ENCODE results near the gene SLC30A7.

SLC30A7 gene

GRCh38 chr1:100989306-100990077 lies 93.6 kb downstream of the SLC30A7 start:
- DNase-seq, result no peak

DNA sequence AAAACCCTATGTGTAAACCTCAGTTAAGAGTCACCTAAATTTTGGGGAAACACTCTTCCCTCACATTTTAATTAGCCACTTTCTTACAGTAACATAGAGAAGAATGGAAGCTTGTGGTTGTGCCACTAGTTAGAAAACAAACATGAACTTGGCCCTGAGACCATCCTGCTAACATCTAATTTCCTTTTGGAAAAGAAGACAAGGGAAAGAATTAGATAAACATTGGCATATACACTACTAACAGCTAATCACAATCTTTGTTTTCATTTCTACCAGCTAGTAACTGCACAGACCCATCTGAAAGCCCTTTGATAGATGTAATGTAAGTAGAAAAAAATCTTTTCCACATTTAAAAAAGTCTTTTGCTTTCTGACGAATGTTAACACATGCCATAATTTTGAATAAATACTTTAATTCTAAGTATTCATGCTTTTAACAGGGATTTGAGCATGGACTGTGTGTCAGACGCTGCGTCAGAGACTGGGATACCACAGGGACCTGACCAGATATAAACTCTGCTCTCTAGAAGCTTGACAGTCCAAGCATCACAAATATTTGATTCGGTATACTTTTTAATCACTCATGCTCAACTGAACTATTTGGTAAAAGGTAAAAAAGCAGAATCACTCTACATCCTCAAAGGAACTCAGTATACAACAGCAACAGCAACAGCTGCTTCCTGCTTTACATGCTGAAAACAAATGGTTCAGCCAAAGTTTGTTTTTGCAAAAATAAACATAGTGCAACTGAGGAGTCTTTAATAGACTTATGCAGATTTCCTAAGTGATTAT lies 99.5 kb downstream of the SLC30A7 start:
- DNase-seq, result no peak

GRCh38 chr1:100998426-100998825 lies 102.5 kb downstream of the SLC30A7 start:
- no peak for DNase-seq

DNA sequence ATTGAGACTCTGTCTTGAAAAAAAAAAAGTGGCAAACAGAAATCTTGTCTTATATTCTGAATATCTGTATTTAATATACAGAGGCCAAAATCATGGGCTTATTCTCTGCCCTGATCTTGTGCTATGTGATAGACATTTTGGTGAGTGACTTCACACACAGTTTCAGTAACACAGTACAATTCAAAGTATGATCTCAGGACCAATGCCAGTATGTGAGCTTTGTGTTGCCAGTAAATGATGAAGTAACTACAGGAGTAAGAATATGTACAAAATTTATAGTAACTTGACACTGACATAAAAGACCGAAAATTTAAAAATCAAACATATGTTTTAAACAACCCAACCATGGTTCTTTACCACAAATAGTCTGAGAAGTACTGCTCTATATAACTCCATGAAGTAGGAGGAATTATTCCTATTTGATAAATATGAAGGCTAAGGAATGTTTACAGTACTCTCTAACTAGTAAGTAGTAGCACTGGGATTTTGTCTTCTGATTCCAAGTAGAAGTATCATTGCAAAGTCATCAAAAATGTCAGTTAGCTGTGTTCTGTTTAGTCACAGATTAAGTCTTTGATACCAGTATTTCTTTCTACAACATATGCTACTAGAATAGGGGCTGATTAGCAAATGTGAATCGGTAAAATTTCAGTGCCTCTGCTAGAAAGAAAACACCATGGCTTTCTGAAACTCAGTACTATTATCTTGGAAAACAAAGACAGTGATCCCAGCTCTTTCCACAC lies 104.4 kb downstream of the SLC30A7 start:
- no peak for DNase-seq

- no peak for DNase-seq
These were observed 106.7 kb downstream of the SLC30A7 start for GRCh38 chr1:101002551-101002950.

- no peak for DNase-seq
These were observed 107.2 kb downstream of the SLC30A7 start for GRCh38 chr1:101003012-101003650.

DNA sequence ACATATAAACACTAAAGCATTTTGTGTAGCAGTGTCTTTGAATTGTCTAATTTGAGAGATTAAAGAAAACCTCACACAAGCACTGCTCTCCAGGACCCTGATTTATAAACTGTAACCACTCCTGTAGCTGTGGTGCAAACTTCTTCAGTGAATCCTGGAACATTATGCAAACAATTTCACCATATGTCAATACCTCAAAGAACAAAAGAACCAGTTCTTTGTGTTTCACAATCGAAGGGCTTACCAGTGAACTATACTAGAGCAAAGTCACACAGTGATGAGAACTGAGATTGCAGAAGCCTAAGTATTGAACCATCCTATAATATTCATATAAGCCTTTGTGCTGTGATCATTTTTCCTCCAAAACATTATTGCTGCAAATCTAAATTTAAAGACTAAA lies 108.2 kb downstream of the SLC30A7 start:
- no peak for DNase-seq

- no peak for DNase-seq
These were observed 108.8 kb downstream of the SLC30A7 start for GRCh38 chr1:101004670-101005069.

GRCh38 chr1:101005183-101005582 lies 109.3 kb downstream of the SLC30A7 start:
- no peak for DNase-seq

- DNase-seq, result no peak
These were observed 110.0 kb downstream of the SLC30A7 start for GRCh38 chr1:101005871-101006270.

DNA sequence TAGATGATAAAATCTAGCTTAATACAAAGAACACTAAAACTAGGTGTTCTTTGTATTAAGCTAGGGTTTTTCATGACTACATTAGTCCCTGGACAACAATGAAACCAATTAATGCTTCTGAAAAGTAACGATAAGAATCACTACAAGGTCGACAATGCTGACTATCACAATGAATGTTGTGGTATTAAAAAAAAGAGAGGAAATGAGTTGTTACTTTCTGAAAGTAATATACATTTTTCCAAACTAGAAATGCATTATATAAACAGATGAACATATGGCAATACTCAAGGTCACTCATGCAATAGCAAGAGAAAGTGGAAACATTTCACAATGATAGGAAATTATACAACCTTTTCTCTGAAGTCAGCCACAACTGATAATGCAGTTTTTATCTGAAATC lies 110.7 kb downstream of the SLC30A7 start:
- DNase-seq, result no peak

GRCh38 chr1:101008229-101008834 lies 112.4 kb downstream of the SLC30A7 start:
- no peak for DNase-seq

DNA sequence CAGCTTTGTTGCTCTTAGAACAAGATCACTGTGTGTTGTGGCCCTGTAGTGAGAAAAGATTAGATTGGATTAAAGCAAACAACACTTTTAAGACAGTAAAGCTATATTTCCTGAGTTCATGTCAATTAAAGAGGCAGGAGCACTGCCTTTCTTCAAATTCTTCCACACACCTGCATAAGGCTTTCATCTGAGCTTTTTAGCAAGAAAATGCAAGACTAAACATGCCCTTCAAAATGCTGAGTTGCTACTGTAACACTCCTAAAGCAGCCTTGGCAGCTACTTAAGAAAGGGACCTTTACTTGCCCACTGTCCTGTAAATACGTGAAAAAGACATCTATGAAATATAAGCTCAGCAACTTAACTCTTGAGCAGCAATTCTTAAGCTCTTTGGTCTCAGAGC lies 117.9 kb downstream of the SLC30A7 start:
- DNase-seq, result no peak

GRCh38 chr1:101017448-101017847 lies 121.6 kb downstream of the SLC30A7 start:
- no peak for DNase-seq

GRCh38 chr1:101022294-101022693 lies 126.4 kb downstream of the SLC30A7 start:
- DNase-seq, result no peak

DNA sequence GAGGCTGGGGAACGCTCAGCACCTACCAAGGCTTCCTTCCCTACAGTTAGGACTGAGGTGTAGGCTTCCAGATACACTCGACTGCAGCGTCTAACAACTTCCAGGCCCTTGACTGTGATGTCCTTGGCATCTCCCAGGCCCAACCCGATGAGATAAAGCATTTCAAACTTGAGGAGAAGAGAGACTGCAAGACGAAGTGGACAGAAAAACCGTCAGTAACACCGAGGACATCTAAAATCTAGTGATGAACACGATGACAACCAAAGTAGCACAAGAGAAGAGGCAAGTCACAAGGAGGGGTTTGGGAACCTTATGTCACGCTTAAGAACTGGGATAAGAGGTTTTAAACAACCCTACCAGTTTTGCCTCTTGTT lies 129.4 kb downstream of the SLC30A7 start:
- DNase-seq, result no peak

DNA sequence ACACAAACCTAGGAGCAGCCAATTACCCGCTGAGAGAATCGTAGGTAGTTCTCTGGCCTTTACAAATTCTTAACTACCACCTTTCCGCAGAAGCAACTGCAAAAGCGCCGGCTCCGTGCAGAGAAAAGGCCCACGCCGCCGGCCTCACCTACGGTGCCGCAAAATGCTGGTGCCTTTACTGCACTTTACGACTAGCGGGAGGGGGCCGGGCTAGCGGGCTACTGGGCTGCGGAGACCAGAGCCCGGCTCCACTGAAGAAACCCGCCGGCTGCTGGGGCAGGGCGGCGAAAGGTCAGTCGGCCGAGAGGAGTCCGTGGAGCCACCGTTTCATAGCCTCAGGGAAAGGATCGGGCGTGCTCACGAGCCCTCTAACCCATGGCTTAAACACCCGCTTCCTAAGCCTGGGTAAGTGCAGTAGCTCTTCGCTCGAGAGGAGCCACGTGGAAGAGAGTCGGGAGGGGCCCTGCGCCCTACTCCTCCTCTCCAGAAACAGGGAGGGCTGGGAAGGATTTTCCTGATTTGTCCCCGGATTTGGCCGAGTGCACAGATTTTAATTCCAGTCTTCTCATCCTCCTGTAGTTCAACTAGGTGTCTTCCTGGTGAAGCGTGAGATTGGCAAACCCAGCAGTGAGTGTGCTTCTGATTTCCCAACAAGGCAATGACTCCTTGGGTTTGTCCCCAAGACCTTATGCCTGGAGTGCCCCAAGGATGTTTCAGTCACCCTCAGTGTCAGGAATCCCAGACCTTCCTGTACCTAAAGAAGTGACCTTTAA lies 130.0 kb downstream of the SLC30A7 start, which contains the start of gene DPH5:
TSS of gene DPH5 (minus strand) at position 128 of the 773 bp plus-strand sequence. CDS start 341 bp downstream, outside the sequence.
- peak; percentile 37 for DNase-seq

DNA sequence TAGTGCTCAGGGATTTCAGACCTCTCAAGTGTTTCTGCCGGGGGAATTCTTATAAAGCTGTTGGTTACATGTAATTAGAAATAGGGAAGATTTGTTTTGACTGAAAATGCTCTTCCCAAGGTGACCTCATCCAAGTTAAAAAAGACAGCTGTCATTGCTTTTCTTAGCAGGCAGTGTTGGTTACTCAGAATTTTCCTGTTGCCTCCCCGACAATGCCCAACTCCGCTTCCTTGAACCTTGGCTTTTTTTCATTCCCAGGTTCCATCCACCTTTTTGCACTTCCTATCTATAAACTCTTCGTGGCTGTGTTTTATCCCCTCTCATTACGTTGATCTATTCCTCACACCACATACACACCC lies 130.5 kb downstream of the SLC30A7 start:
- DNase-seq, result no peak

GRCh38 chr1:101027194-101027772 lies 131.4 kb downstream of the SLC30A7 start:
- no peak for DNase-seq

- DNase-seq, result no peak
These were observed 132.6 kb downstream of the SLC30A7 start for GRCh38 chr1:101028466-101028865.

- DNase-seq, result no peak
These were observed 133.3 kb downstream of the SLC30A7 start for GRCh38 chr1:101029184-101029583.

All from NCI-H1048 (cell line).